Stimulated activated CD8-positive, alpha-beta memory T cell treated with anti-CD3 and anti-CD28 coated beads, Interleukin-2, amount 100 ng/mL, for 1 hour (primary cell): ENCODE measurements around the gene SHC1.
"Not testable (repeated sequence)": the region's sequence is repeated elsewhere in the genome, so short reads cannot be mapped to it uniquely, and the experiment has no call there.

Experiments
- DNase-seq, 2 donors: peaks; one replicate each; pipeline ENCODE4 v3.0.0-alpha.2; 2020; ENCODE audit warnings: low read depth in 2 of 2

Gene SHC1

GRCh38 chr1:154995301-154995983 is 24.9 kb upstream of the SHC1 start:
- not testable (repeated sequence) for DNase-seq

- DNase-seq, result no peak
These were observed 24.0 kb upstream of the SHC1 start for GRCh38 chr1:154994591-154994990.

GRCh38 chr1:154994269-154994587 is 23.7 kb upstream of the SHC1 start:
- no peak for DNase-seq

- DNase-seq, result no peak
These were observed 23.2 kb upstream of the SHC1 start, which contains the start of gene LENEP for GRCh38 chr1:154993572-154994268. Gene LENEP (plus strand): TSS chr1:154993586. CDS start chr1:154993608, 22 bp downstream.

GRCh38 chr1:154992721-154993571 is 22.4 kb upstream of the SHC1 start:
- DNase-seq, result no peak

GRCh38 chr1:154990276-154990675 is 19.7 kb upstream of the SHC1 start:
- no peak for DNase-seq

- no peak for DNase-seq
These were observed 18.8 kb upstream of the SHC1 start for GRCh38 chr1:154989195-154989860.

GRCh38 chr1:154988058-154988954 is 17.8 kb upstream of the SHC1 start:
- DNase-seq, result no peak

- no peak for DNase-seq
These were observed 16.8 kb upstream of the SHC1 start for GRCh38 chr1:154987326-154987725.

DNA sequence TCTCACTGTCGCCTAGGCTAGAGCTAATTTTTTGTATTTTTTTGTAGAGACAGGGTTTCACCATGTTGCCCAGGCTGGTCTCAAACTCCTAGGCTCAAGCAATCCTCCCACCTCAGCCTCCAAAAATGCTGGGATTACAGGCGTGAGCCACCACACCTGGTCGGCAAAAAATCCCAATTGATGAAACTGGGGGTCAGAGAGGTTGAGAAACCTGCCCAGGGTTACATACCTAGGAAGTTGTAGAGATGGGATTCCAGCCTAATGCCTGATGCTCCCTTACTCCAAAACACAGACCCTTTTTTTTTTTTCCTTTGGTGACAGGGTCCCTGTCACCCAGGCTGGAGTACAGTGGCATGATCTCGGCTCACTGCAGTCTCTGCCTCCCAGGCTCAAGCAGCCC is 16.2 kb upstream of the SHC1 start:
- not testable (repeated sequence) for DNase-seq

DNA sequence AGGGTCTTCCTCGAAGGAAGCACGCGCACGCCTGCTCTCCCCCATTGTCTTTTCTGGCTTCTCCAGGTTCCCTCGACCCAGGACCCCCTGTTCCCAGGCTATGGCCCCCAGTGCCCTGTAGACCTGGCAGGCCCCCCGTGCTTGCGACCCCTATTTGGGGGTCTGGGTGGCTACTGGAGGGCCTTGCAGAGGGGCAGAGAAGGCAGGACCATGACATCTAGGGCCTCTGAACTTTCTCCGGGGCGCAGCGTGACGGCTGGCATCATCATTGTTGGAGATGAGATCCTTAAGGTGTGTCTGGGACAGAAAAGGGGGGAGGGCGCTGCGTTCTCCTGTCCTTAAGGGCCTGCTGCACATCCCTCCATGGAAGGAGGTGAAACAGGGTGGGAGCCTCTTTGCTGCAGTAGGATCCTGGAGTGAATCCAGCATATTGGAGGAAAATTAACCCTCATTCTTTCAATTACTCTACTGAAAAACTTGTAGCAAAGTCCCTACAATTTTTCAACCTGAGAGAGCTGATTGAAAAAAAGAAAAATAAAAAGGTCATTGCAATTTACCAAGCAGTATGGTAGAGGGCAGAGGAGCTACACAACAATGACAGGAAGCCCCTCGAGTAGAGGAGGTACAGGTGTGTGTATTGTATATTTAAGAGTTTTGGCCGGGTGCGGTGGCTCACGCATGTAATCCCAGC is 13.4 kb upstream of the SHC1 start:
- DNase-seq, result no peak

GRCh38 chr1:154982897-154983648 is 12.5 kb upstream of the SHC1 start, which contains the start of gene FLAD1:
Gene FLAD1 (plus strand): TSS chr1:154983344. CDS start chr1:154983695, 351 bp downstream.
- peak; percentile 85 to 88 for DNase-seq

DNA sequence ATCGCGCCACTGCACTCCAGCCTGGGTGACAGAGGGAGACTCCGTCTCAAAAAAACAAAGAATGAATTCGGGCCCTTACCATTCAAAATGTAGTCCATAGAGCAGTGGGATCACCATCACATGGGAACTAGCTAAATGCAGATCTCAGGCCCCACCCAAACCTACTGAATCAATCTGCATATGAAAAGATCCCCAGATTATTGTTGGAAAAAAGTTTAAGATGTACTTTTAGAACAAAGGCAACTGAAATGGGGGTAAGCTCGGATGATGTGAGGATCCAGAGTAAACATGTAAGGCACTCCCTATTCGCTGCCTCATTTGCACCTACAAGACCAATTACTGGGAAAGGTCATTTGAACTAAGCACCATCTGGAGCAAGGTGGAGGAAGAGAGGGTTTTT is 11.8 kb upstream of the SHC1 start:
- no peak for DNase-seq

- no peak for DNase-seq
These were observed 7.8 kb upstream of the SHC1 start for GRCh38 chr1:154978360-154978759.

- not testable (repeated sequence) for DNase-seq
These were observed 7.2 kb upstream of the SHC1 start for GRCh38 chr1:154977762-154978161.

GRCh38 chr1:154975409-154976059 is 5.0 kb upstream of the SHC1 start:
- DNase-seq, result peak in 1 of 2 donors; percentile 18

DNA sequence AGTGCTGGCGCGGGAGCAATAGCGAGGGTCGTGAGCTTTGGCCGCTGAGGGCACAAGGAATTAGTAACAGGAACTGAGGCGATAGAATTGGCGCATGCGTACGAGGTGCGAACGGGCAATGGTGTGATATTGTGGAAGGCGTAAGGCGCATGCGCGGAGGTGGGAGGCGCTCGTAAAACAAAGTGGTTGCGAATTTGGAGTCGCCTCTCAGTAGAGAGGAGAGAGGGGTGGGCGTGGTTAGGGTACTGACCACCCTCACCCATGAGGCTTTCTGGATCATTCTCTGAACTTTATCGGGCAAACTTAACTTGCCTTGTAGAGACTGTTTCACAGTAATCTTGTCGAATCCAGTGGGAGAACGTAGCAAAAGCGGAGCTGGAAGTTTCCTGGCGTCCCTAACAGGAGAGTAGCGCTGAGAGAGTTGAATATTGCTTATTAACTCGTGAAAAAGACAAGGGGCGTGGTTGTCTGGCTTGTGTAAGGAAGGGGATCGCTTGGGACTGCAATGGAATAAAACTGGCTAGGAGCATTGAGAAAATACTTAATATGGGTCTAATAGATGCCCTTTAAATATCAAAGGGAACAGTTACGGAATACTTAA is 4.4 kb upstream of the SHC1 start:
- peak; percentile 86 to 91 for DNase-seq

DNA sequence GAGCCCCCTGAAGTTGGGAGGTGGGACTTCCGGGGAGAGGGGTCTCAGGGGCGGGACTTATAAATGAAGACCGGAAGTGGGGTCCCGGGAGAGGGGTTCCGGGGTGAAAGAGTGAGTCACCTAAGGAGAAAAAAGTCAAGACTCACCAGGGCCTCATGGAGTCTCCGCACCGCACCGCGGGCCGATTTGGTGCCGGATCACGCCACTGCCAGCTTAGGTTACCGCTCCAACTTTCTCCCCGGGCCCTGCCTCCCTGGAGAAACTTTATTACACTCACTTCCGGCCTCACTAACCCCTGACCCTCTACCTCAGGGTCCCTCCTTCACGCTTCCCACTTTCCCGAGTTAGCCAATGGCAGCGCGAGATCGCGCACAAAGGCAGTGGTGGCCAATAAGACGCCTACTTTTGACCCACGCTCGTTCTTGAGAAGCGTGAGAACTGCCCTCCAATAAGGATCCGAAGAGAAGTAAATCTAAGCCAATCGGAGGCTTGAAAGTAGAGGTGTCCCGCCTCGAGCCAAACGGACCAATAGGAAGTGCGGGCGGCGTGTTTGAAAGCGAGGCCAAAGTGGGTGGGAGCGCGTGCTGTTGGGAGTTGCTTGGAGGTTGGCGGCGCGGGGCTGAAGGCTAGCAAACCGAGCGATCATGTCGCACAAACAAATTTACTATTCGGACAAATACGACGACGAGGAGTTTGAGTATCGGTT is 3.7 kb upstream of the SHC1 start, which contains the start of gene CKS1B:
Gene CKS1B, plus strand, starts transcription at position 580 of the 706 bp plus-strand sequence. Its CDS starts 65 bp downstream, at position 645.
- DNase-seq, result peak; percentile 91 to 92
